C1 segment of cervical spinal cord (tissue), 14 donors: ENCODE data around the gene LRFN3.
"Not testable (repeated sequence)": the region's sequence is repeated elsewhere in the genome, so short reads cannot be mapped to it uniquely, and the experiment has no call there.

Experiments used
- DNase-seq, 14 donors: peaks; one replicate each; lab custom pipeline; 2025; lab: John Stamatoyannopoulos, UW

LRFN3 gene, protein sequence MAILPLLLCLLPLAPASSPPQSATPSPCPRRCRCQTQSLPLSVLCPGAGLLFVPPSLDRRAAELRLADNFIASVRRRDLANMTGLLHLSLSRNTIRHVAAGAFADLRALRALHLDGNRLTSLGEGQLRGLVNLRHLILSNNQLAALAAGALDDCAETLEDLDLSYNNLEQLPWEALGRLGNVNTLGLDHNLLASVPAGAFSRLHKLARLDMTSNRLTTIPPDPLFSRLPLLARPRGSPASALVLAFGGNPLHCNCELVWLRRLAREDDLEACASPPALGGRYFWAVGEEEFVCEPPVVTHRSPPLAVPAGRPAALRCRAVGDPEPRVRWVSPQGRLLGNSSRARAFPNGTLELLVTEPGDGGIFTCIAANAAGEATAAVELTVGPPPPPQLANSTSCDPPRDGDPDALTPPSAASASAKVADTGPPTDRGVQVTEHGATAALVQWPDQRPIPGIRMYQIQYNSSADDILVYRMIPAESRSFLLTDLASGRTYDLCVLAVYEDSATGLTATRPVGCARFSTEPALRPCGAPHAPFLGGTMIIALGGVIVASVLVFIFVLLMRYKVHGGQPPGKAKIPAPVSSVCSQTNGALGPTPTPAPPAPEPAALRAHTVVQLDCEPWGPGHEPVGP

DNA sequence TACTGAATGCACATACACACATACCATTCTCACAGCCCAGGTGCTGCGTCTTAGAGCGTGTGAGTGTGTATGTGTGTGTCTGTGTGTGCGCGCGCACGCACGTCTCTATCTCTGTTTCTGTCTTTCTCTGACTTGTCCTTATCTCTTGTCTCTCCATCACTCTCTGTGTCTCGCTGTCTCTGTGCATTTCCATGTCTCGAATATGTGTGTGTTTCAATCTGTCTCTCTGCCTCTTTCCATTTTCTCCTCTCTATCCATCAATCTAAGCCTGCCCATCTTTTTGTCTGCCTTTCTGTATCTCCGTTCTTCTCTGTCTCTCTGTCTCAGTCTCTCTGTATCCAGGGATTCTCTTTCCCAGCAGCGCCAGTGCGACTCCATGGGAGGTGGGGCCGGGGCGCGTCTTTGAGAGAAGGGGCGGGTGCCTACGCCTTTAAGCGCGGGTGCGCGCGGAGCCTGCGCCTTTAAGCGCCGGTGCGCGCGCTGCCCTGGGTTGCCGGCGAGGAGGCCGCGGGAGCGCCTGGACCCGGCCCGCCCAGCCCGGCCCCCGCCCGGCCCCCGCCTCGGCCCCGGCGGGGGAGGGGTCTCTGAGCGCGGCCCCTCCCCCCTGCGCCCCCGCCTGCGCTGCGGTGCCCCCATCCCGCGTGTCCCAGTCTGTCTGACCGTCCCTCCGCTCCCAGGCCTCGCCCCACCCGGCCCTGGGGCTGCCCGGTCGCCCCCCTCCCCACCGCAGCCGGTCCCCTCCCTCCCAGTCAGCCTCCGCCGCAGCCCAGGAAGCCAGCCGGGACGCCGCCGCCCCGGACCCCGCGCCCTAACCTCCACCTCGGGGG lies at the start of gene LRFN3:
Gene LRFN3 (plus strand): TSS at position 464 of the 827 bp plus-strand sequence. CDS start 3,052 bp downstream, outside the sequence.
- DNase-seq, result peak in 12 of 14 donors; percentile 17 to 83 (median 43)

DNA sequence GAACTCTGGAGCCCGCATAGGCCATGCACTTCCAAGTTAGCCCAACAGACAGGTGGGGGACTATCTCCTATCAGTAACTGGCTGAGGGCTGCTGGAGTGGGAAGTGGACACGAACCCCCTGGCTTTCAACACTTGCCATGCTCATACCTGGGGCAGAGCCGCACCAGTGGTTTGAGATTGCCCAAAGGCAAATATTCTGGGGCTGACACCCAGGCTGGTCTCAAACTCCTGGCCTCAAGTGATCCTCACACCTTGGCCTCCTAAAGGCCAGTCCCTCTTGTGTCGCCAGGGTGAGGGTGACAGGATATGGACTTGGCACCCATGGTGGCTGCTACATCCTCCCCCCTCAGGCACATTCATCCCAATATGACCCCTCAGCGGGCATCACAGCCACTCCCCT lies 49.0 kb upstream of the LRFN3 start:
- DNase-seq, result no peak

GRCh38 chr19:35888398-35888797 lies 47.8 kb upstream of the LRFN3 start:
- no peak for DNase-seq

DNA sequence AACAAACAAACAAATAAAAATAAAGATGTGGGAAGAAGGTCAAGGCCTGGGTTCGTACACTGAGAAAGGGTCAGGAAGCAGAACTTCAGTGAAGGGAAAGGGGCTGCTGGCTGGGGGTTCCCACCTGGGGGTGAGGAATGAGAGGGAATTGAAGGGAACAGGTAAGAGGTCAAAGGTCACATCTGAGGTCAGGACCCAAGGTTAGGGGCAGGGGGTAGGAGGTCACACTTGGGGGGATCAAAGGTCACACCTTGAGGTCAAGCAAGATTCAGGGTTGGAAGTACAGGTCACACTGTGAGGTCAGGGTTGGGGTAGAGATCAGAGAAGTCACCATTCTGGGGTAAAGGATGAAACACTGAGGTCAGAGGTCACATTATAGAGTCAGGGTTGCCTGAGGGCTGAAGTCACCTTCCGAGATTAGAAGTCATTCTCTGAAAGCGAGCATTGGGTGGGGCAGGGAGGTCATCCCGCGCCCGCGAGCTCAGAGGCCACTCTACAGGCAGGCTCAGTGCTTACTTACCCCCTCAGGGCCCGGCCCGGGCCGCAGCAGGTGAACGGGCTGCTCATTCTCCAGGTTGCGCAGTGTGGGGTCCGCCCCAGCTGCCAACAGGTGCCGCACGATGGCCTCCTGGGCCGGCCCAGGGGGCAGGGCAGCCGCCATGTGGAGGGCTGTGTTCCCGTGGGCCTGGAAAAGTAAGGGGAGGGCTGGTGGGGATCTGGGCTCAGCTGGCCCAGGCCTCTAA lies 46.6 kb upstream of the LRFN3 start:
- DNase-seq, result no peak

DNA sequence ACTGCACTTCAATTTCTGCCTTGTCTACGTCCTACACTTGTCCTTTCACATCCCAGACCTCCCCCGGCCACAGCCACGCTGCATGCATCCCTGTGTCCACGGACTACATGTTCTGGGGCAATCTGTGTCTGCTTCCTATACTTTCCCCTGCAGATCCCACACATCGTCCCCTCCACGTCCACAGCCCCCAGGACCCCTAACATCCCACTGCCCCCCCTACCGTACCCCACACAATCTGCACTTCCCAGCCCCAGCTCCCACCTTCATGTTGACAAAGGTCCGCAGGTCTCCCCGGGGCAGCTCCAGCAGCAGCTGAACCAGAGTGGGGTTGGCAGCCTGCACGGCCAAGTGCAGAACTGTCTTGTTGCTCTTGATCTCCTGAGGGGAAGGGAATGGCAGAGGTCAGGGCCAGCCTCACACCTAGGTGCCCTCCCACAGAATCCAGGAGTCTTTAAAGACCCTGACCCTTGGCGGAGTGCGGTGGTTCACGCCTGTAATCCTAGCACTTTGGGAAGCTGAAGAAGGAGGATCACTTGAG lies 46.0 kb upstream of the LRFN3 start:
- no peak for DNase-seq

DNA sequence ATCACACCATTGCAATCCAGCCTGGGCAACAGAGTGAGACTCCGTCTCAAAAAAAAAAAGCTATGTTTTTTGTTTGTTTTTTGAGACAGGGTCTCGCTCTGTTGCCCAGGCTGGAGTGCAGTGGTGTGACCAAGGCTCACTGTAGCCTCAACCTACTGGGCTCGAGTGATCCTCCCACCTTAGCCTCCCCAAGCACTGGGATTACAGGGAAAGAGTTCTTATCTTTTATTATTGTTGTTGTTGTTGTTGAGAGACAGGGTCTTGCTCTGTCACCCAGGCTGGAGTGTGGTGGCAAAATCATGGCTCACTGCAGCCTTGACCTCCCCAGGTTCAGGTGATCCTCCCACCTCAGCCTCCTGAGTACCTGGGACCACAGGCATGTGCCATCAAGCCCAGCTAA lies 44.4 kb upstream of the LRFN3 start:
- DNase-seq, result not testable (repeated sequence)

GRCh38 chr19:35894342-35894741 lies 41.8 kb upstream of the LRFN3 start:
- no peak for DNase-seq

DNA sequence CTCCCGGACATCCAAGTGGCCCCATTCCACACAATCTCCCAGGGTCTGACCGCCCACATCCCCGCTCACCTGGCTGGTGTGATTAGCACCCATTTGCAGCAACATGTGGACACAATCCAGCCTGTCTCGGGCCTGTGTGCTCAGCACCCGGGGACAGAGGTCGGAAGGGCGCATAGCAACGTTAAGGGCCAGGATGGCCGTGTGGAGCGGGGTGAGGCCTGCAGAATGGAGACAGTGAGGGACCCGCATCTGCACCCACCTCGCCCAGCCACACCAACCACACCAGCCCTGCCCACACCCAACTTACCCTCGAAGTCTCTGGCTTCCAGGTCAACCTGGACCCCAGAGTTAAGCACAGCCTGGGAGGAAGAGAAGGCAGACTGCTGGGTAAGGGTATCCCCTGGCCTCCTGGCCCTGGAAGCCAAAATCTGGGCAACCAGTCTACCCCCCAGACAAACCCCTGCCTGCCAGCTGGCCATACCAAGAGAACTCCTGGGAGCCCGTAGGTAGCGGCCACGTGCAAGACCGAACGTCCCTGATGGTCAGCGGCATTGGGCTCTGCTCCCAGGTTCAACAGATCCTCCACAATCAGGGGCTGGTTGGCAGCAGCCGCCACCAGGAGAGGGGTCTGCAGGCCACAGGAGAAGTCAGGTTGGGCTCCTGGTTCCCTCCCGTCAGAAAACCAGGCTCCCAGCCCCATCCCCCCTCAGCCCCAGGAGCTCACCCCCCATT lies 40.1 kb upstream of the LRFN3 start:
- DNase-seq, result no peak

GRCh38 chr19:35896643-35897040 lies 39.5 kb upstream of the LRFN3 start:
- no peak for DNase-seq

- DNase-seq, result no peak
Observed at GRCh38 chr19:35897706-35898451, 38.3 kb upstream of the LRFN3 start.

- no peak for DNase-seq
Observed at GRCh38 chr19:35898499-35898809, 37.7 kb upstream of the LRFN3 start.

DNA sequence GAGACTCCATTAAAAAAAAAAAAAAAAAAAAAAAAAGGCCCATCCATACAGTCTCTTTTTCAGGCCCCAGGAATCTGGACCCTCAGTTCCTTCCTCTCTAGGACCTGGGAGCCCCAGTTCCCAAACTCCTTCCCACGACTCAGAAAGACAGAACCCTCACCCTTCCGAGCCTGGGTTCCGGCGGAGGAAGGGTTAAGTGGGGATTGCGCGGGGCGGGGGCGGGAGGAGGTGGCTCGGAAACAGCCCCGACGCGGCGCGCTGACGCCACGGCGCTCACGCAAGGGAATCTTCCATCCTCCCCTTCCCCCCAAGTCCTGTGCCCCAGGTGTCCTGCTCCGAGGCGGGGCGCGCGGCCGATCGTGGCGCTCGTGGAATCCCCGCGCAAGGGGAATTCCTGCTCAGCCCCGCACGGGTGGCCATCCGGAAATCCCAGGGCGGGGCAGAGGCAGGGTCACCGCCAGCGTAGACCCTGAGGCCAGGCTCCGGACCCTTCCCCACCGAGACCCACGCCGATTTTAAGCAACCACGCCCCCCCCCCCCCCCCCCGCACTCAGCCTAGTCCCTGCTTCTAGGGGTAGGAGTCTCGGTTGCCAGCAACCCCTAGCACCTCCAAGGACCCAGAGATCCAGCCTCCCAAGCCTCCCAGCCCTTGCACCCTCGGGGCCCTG lies 36.5 kb upstream of the LRFN3 start:
- DNase-seq, result peak in 10 of 14 donors; percentile 27 to 82 (median 52)

DNA sequence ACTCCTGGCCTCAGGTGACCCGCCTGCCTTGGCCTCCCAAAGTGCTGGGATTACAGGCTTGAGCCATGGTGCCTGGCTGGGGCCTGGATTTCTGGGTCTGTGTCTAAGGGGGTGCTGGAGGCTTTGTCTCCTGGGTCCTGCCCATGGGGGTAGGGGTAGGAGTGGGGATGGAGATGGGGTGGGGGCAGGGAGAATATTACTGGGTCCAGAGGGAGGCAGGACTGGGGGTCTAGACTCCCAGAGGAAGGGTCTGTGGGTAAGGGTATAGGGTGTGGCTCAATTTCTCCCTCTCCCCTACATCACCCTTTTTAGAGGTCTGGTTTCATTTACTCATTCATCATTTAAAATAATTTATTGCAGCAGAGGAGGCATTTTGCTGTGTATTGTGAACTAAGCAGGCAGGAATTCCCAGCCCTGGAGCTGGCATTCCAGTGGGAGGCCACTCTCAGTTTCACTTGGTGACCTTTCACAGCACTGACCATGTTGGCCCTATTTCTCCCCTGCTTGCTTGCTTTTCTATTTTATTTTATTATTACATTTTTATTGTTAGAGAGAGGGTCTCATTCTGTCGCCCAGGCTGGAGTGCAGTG lies 35.0 kb upstream of the LRFN3 start:
- DNase-seq, result no peak

- peak in 7 of 14 donors; percentile 12 to 47 (median 23) for DNase-seq
Observed at GRCh38 chr19:35901854-35902661, 34.1 kb upstream of the LRFN3 start, which contains the start of gene HCST. Gene HCST, plus strand, starts transcription at chr19:35902529. Its CDS starts 65 bp downstream, at chr19:35902594.

DNA sequence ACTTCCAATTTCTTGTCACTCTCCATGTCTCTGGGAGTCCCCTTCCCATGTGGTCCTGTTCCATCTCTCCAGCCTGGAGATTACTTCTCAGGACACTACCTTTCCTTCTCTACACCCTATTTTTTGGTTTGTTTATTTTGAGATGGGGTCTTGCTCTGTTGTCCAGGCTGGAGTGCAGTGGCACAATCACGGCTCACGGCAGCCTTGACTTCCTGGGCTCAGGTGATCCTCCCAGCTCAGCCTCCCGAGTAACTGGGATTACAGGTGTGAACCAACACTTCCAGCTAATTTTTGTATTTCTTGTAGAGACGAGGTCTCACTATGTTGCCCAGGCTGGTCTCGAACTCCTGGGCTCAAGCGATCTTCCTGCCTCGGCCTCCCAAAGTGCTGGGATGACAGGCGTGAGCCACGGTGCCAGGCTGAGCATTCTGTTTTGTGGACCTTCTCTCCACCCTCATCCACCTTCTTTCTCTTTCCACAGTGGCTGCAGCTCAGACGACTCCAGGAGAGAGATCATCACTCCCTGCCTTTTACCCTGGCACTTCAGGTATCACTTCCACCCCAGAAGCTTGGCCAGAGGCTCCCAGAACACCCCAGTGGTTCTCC lies 33.2 kb upstream of the LRFN3 start:
- no peak for DNase-seq

- DNase-seq, result peak in 10 of 14 donors; percentile 22 to 74 (median 52)
Observed at GRCh38 chr19:35903550-35904179, 32.5 kb upstream of the LRFN3 start.
